SIG-M5 treated with dmso at 0.1 percent for 504 hours (cell line): ENCODE measurements around the gene PHF19.

ENCODE experiments used
- DNase-seq: peaks from one replicate; lab custom pipeline; 2025; ENCODE audit not compliant: unreplicated experiment; lab: John Stamatoyannopoulos, UW

PHF19 gene

DNA sequence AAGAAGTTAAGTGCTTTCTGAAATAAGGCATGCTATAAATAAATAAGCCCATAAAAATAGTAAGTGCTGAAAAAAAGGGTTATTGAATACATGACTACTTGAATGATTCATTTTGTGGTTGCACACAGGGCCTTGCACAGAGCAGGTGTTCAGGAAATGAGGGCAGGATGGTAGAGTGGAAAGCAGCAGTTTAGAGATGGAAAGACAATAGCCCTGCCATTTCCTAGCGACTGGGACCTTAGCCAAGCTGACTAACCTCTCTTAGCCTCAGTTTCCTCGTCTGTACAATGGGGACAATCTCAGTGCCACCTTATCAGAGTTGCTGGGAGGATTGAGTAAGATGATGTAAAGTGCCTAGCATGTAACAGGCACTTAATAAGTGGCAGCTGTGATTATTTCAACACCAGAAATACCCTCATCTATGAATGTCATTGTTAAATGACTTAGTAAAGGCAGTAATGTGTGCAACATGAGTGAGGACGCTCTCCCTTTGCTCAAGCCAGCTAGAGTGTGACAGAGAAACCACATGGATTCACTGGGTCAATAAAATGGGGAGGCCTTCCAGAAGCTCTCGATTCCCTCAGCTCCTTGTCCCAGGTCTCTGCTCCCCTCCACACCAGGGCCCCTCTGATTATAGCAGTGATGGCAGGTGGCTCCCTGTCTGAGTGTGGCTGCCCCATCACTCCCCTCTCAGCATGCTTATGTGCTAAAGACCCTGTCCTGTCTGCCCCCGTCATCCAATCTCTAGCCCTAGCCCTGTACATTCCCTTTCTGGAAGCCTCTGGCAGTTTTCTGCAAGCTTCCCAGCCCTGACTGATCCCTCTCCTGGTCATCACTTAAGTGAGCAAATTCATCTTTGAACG lies 16.0 kb upstream of the PHF19 start:
- DNase-seq, result peak; percentile 87

DNA sequence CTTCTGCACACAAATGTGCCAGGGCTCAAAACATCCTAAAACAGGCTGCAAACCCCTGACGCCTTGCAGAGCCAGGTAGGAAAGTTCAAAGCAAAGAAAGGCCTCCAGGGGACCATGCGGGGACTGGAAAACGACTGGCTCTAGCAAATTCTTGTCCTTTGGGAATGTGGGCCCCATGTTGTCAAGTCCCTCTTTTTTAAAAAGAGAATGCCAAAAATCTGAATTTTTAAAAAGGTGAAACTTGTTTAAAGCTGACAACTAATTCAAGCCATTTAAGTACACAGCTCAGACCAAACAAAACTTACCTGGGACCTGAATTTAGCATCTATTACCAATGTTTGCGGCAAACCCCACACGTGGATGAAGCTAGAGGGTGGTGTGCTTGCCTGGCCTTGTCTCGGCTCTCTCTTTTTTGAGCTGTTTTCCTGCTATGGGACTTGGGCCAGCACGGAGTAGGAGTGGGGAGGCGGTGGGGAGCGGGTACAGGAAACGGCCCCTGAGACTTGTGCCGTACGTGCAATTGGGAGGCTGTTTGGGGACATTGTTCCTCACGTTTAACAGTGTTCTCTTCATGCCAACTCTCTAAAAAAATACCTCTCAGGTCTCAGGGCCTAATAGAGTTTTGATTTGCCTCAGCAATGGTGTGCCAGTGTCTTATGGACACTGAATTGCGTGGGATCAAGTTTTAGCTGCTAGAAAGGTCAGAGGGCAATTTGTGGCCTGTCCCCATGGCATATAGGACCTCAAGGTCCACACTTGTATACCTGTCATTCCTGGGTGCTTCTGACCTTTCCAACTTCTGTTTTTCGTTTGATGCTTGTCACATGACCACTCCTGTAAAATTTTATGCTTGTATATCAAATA lies 15.1 kb upstream of the PHF19 start:
- DNase-seq, result no peak

DNA sequence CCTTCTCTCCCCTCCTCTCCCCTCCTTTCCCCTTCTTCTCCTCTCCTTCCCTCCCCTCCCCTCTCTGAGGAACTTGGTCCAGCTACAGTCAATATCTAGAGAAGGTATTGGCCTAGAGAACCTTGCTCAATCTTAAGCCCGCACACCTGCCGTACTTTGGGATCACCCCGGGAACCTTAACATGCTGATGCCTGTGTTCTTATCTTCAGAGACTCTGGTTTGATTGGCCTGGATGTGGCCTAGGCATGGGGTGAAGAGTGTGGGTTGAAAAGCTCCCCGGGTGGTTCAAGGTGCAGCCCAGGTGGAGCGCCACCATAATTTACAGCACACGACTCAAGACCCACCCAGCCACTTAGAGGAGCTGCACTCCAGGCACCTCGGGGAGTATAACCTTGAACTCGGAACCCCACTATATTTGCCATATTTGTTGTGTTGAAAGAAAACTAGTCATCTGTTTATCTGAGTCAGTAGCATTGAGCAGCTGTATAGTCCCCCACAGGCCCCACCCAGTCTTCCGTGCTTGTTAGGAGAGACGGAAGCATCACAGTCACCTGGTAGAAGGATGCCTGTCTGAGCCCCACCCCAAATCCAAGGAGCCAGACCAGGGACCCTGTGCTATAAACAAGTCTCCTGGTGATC lies 14.4 kb upstream of the PHF19 start:
- no peak for DNase-seq

DNA sequence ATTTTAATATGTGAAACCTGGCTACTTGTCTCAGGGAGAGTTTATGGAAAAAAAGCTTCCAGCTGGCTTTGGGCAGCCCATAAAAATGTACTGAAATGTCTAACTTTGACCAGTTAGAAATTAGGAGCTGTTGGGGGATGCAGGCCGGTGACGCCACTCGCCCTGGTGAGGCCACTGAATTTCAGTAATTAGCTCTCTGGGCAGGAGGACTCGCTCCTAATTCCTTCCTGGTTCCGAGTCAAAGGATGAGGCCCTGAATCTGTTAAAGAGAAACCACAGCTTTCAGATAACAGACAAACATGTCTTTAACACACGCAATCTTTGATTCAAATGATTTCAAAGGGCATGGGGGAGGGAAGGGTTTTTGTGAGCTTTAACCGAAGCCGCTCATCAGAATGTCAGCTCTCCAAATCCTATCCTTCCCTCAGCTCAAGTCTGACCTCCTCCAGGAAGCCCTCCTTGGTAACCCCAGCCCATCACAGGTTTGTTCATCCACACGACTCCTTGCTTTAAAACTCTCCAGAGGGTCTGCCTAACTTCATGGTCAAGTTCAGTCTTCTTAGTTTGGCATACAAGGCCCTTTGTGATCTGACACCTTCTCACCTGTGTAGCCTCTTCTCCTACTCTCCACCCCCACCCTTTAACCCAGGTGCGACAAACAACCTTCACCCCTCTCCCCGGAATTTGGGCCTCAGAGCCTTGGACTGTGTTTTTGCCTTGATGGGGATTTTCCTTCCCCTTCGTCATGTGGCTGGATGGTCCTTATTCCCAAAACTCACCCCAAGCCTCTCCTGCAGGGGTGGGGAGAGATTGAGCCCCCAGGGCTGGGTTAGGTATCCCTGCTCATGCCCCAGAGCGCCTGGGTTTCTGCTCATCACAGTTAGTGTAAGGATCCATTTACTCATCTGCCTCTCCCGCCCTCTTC lies 13.6 kb upstream of the PHF19 start:
- DNase-seq, result no peak

DNA sequence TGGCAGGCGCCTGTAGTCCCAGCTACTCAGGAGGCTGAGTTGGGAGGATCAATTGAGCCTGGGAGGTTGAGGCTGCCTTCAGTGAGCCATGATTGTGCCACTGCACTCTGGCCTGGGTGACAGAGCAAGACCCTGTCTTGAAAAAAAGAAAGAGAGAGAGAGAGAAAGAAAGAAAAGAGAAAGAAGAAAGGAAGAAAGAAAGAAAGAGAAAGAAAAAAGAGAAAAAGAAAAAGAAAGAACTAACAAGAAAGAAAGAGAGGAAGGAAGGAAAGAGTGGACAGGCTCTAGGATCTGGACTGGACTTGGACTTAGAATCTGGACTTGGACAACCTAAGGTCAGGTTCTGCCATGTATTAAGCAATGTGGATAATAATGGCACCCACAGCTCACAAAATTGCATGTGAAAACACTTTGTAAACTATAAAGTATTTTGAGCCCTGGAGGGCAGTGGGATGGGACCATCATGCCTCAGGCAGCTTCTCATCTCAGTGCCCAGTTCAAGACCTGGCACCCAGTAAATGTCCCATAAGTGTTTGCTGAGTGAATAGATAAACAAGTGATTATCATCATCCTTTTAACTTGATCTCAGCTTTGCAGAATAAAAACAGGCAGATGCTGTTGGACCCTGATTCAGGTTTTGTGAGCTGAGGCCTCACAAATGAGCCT lies 12.8 kb upstream of the PHF19 start:
- no peak for DNase-seq

DNA sequence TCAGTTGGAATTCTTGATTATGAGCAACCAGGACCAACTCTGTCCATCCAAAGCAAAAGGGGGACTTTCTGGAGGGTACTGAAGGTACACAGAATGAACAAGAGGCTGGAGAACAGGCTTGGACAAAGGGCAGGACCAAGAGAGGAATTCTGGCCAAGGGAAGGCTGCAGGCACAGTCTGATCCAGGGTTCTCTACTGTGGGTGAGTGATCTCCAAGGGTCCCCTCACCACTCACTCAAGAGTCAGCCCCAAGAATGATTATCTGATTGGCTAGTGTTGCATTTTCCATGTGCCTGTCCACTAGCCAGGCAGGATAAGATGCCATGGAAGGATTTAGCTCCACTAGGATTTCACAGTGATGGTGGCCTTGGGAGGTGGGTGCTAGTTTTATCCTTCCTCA lies 11.6 kb upstream of the PHF19 start:
- no peak for DNase-seq

DNA sequence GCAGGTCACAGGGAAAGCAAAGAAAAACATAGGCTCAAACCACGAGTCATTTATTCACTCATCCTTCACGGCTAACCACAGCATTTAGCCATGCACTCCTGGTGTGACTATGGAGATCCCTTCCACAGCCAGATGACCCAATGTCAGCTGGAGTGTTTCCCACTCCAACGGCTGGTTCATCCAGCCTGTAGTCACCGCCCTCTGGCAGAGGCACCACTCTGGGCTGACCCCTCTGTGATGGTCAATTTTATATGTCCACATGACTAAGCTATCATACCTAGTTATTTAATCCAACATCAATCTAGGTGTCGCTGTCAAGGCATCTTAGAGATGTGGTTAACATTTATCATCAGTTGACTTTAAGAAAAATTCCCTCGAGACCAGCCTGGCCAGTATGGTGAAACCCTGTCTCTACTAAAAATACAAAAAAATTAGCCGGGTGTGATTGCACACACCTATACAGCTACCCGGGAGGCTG lies 9.5 kb upstream of the PHF19 start:
- DNase-seq, result no peak

DNA sequence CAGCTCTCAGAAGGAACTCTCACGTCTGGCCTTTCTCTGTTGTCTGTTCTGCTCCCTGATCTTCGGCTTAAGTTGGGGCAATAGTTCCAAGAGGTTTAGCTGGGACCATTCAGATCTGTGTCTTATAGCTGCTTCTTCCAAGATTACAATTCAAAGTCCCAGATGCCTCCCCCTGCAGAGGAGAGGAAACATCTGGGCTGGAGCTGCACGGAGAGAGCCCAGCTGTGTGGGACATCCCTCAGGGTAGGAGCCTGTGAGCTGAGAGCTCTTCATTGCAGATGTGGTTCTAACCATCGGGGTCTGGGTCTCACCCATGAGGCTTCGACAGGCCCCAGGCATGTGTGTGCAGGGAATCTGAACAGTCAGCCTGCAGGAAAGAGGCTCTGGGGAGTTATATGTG lies 9.0 kb upstream of the PHF19 start:
- DNase-seq, result no peak

DNA sequence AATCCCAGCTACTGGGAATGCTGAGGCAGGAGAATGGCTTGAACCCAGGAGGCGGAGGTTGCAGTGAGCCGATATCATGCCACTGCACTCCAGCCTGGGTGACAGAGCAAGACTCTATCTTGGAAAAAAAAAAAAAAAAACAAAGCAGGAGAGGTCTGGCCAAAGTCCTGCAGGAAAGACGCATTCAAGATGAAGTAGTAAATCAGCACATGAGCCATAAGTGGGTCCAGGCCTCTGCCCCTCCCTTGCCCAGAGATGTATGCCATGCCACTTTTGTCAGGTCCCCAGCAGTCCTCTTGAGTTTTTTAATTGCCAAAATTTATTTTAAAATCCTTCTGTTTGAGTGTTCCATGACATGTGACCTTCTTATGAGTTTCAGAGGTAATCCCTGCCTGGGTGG lies 8.5 kb upstream of the PHF19 start:
- DNase-seq, result no peak

DNA sequence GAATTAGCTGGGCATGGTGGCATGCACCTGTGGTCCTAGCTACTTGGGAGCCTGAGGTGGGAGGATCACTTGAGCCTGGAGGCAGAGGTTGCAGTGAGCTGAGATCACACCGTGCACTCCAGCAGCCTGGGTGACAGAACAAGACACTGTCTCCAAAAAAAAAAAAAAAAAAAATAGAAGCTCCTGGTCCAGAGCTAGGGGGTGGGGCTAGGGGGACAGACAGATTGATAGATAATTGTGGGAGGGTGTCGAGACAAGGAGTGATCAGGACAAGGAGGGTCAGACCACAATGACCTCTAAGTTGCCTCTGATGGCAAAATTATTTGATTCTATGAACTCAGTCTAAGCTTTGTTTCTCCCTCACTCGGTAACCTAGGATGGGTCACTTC lies 6.6 kb upstream of the PHF19 start:
- DNase-seq, result no peak

DNA sequence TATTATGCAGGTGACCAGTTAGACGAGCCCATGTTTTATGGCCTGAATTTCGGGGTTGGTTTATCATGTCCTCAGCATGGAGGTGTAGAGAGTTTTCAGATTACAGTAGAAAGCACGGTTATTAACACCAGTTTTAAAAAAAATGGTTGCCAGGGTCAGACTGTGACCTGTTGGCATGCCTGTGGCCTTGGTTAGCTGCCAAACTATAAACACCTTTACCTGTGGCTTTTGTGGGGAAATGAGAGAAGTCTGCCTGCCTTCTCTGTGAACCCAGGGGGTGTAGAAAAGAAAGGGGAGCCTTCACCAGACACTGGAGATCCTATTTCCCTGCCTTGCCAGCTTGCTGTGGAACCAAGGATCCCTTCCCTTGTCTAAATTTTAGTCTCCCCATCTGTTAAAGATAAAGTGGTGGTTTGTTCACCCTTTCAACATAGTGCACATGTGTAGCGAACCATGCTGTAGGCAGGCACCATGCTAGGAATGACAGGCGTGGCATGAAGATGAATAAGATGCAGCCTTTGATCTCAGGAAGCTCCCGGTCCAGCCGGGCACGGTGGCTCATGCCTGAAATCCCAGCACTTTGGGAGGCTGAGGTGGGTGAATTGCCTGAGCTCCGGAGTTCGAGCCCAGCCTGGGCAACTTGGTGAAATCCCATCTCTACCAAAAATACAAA lies 6.1 kb upstream of the PHF19 start:
- DNase-seq, result no peak

DNA sequence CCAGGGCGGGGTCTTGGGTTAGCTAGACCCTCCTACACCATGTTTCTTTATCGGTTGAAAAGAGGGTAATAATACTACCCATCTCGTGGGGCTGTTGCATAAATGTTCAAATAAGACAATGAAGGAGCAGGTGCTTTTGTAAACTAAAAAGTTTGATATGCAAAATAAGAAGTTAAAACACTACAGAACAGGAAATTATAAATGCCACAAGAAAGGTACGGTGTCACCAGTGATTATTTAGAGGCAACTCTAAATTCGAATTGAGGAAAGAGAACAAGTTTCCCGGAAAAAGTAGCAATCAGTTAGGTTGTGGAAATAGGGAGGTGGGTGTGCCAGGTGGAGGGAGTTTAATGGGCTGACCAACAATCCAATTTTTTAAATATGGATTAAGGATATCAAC lies 2.5 kb upstream of the PHF19 start:
- DNase-seq, result no peak

DNA sequence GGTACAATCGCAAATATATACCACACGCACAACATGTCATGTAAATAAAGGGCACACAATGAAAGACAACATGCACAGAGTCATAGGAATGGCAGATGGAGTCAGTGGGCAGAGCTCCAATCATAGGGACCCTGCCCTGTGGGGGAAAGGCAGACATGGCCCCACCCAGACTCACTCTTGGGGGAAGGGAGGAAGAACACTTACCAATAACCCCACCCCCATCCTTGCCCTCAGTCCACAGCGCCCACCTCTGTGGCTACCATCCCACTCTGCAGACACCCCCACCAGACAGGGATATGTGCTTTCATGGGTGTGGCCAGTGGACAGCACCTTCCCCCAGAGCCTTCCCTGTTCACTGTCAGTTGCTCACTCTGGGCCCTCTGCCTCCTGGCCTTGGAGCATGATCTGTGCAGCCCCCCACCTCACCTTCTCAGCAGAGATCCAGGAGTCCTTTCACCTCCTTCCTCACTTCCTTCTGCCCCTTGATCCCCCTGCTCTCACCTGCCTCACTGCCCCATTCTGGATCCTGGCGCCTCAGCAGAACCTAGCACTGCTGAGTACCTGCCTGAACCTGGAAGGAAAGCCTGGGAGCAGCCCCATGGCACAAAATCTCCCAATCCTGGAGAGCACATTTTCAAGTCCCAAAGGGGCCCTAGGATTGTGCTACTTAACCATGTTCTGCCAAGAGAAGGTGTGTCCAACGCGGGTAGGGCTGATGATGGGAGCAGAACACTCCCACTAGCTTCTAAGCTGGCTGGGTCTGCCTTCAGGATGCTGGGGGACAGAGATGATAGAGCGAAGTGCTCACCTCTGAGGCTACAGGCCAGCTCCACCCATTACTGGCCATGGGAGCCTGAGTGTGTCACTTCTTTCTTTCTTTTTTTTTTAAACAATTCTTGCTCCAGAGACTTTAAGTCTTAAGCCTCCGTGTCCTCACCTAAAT lies 1.5 kb upstream of the PHF19 start:
- DNase-seq, result no peak

DNA sequence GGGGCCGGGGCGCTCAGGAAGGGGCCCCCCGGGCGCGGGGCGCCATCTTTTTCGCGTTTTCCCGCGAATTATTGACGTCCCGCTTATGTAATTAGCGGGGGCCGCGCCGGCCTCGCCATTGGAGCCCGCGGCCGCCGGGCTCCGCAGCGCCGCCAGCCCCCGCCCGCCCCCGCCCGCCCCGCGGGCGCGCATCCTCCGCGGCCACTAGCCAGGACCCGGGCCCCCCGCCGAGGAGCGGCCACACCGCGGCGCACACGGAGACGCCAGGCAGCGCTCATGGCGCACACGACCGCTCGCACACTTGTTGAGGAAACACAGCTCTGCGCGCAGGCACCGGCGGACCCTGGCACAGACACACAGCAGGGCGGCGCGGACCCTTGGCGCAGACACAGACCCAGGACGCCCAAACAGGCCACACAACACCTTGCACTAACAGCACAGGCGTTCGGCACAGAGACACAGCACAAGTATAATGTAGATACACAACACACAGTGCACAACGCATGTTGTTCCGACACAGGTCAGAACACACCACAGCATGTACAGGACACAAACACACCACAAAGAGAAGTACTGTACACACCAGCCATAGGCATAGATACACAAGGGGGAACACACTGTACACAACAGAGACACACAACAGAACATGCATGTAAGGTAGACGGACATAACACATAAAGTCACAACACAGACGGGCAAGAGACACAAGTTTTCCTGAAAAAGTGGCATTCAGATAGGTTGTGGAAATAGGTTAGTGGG lies 467 bp upstream of the PHF19 start:
- peak; percentile 59 for DNase-seq

DNA sequence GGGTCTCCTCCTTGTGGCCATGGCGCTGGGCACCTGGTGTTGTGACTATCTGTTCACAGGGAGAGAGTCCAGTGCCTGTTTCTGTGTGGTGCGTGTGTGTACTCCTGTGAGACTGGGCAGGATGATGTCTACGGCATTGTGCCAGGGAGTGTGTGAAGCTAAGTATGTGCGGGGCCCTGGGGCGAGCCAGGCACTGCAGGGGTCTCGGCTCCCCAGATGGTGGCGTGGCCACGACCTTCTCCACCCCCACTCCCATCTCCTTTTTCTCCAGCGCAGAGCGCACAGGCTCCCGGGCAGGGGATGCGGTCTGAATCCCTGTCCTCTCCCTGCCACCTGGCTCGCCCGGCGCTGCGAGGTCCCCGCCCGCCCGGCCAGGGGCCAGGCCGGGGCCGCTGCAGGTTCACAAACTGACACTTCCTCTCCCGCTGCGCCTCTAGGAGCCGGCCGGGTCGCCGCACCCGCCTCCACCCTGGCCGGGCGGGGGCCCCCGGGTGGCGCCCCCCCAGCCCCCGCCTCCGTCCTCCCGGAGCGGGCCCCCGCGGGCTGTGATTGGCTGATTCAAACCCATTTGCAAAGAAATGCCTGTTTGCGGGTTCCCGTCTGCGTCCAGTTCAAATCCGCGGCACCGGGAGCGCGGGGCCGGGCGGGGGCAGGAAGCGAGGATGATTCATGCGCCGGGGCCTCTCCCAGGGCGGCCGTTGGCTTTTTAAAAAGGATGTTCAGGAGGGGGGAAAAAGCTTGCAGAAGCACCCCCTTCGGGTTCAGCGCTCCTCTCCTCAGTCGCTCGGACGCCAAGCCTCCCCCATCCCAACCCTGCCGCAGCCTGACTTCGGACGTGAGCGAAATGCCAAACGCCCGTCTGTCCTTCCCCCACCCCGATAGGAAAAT lies 790 bp downstream of the PHF19 start:
- DNase-seq, result peak; percentile 95

DNA sequence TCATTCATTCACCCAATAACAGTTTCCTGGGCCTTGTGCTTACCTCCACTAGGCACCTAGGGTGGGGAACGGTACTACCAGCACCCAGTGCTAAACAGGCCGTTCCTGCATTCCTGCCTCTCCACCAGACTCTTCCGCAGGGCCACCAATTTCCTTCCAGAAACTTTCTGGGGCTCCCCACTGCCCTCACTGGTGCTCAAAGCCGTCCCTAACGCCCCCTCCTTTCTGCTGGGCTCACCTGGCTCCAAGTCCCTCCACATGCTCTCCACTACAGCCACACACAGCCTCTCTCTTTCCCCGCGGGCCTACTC lies 1.4 kb downstream of the PHF19 start:
- no peak for DNase-seq

DNA sequence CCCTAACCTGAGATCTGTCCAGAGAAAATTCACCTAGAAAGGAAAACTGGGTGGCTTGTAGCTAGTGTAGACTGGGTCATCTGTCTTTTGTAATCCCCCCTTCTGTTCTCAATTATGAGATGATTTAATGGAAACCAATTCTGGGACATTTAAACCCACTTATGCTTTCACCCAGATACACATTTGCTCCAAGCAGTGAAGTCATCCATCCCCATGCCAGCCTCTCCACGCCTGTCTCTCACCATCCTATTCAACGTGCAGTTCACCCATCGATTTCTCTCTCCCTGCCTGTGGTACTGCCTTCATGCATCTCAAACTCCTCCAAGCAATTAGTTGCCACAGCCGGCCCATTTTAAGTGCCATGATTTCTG lies 1.8 kb downstream of the PHF19 start:
- no peak for DNase-seq
